HG03565 (cell line): ENCODE measurements around the gene TM4SF1.
"Not testable (repeated sequence)": the region's sequence is repeated elsewhere in the genome, so short reads cannot be mapped to it uniquely, and the experiment has no call there.

Source experiments
- ATAC-seq: cut with Tn5 transposase; IDR thresholded peaks from one replicate; pipeline ENCODE4 v1.9.1; 2021; ENCODE audit warnings: mild to moderate bottlenecking, moderate library complexity; ENCODE audit not compliant: unreplicated experiment

TM4SF1 gene

GRCh38 chr3:149352556-149352955 lies 24.9 kb downstream of the TM4SF1 start:
- peak; percentile 90 for ATAC-seq

DNA sequence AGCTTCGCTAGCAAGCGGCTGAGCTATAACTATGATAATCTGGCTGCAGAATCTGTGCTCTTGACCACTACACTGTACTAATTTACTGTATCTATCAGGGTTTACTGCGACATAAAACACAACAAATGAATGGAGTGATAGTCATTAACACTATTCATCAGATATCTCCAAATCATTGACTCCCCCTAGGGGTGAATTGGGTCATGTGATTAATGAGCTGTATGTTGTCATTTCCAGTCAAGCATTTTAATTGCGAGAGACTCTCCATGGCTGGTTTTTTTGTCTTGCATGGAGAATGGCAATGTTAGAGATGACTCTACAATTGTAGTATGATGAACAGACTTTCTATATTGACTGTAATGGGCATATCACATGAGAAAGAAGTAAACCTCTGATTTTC lies 33.5 kb downstream of the TM4SF1 start:
- ATAC-seq, result no peak

DNA sequence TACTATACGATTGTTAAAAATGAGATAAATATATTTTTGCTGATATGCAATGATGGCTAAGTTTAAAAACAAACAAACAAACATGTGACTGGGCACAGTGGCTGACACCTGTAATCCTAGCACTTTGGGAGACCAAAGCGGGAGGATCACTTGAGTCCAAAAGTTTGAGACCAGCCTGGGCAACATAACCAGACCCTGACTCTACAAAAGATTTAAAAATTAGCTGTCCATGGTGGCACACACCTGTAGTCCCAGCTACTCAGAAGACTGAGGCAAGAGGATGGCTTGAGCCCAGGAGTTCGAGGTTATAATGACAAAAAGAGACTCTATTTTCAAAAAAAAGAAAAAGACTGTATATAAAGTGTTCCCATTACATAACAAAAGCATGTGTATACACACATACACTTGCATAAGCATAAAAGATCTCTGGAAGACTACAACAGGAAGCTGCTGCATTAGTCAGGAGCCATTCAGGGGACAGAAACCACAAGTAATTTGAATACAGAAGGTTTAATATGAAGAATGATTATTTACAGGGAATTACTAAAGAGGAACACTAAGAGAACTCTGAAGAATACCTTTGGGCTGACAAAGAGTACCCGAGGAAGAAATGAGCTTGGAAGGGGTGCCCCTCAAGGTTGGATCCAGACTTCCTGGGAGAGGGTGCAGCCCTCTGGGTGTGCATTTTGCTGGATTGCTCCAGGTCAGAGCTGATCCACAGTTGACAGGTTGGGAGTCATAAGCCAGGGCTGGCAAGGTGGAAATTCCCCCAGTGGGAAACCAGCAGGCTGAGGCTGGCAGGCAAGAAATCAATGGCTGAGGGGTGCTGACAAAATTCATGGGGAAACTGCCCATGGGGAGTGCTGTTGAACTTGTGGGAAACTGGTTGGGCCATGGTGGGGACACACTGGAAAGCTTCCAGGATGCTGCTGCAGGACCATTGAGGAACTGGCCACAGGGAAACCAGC lies 34.8 kb downstream of the TM4SF1 start:
- ATAC-seq, result no peak

- ATAC-seq, result no peak
These were observed 37.0 kb downstream of the TM4SF1 start for GRCh38 chr3:149340310-149340933.

GRCh38 chr3:149339931-149340309 lies 37.5 kb downstream of the TM4SF1 start:
- no peak for ATAC-seq

DNA sequence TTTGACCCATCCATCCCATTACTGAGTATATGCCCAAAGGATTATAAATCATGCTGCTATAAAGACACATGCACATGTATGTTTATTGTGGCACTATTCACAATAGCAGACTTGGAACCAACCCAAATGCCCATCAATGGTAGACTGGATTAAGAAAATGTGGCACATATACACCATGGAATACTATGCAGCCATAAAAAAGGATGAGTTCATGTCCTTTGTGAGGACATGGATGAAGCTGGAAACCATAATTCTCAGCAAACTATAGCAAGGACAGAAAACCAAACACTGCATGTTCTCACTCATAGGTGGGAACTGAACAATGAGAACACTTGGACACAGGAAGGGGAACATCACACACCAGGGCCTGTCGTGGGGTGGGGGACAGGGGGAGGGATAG lies 40.0 kb downstream of the TM4SF1 start:
- not testable (repeated sequence) for ATAC-seq

DNA sequence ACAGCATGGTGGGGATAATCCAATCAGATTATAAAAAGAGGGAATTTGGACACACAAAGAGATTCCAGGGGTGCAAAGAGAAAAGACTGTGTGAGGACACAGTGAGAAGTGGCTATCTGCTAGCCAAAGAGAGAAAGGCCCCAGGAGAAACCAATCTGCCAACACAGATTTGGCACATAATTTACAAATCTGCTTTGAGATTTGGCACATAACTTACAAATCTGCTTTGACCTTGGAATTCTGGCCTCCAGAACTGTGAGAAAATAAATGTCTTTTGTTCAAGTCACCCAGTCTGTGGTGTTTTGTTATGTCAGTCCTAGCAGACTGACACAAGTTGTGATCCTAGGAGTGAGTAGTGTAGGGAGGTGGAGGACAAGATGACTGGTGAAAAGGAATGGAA lies 40.5 kb downstream of the TM4SF1 start:
- no peak for ATAC-seq

- ATAC-seq, result no peak
These were observed 44.1 kb downstream of the TM4SF1 start, which contains the start of gene TM4SF18 for GRCh38 chr3:149333176-149333859. TSS of gene TM4SF18 (minus strand) at chr3:149333636. CDS start at chr3:149333382, 254 bp downstream.

DNA sequence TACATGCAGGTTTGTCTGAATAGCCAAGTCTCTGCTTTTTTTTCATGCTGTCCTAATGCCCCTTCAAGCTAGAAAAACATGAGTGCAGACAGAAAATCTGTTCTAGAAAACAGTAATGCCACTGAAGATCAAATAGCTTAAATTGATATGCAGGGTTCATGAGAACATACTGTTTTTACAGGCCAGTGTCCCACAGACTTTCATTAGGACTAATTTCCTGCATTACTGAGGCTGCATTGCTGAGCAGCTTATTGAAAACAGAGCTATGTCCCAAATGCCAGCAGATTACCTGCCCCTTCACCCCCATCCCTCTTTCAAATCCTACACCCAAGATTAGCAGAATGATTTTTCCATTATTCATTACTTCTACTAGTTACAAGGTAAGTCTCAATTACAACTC lies 44.7 kb downstream of the TM4SF1 start:
- no peak for ATAC-seq

GRCh38 chr3:149332227-149332765 lies 45.2 kb downstream of the TM4SF1 start:
- no peak for ATAC-seq

- no peak for ATAC-seq
These were observed 46.1 kb downstream of the TM4SF1 start for GRCh38 chr3:149331396-149331795.

DNA sequence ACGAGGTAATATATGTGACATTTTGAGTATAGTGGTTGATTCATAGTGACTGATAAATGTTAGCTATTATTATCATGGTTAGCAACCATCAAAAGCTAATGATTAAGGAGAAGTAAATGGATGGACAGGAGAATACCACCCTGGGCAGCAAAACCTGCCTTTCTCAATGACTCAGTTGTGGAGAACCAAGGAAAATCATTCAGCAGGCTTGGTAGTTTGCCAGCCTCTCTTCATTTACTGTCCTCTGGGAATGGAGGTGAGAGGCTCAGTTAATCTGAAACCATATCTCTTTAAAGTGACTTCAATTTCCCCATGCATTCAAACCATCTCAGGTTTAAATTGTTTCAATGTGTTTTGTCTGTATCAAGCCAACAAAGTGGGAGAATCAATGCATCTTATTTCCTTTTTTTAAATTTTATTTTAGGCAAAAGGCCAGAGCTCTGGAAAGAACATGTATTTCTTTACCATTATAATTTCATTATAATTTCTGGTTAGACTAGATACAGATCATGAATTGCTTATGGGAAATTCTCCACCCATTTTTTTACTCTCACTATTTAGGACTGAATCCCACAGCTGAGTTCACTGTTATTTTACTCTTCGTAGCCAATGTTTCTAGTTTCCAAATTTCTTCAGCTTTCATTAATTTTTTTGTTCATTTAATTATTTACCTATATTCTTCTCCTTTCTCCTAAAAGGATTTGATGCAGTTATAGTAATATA lies 46.7 kb downstream of the TM4SF1 start:
- no peak for ATAC-seq

GRCh38 chr3:149327156-149327555 lies 50.3 kb downstream of the TM4SF1 start:
- ATAC-seq, result no peak

- no peak for ATAC-seq
These were observed 51.9 kb downstream of the TM4SF1 start for GRCh38 chr3:149325581-149325980.

GRCh38 chr3:149324332-149324731 lies 53.1 kb downstream of the TM4SF1 start:
- ATAC-seq, result no peak

- ATAC-seq, result no peak
These were observed 55.8 kb downstream of the TM4SF1 start for GRCh38 chr3:149321640-149322039.

DNA sequence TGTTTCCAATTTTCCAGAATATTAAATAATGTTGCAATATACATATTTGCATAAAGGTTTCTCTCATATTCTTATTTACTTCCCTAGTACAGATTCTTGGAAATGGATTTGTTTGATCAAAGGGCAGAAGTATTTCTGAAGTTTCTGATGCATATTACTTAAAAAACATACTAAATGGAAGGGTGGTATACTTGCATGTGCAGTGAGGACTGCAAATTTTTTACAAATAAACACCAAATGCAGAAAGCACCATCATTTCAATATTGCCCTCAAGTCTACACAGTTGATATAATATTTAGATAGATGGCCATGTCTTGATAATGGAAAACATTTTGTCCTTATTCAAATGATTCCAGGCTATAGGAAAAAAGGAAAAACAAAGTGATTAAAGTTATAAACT lies 56.3 kb downstream of the TM4SF1 start:
- ATAC-seq, result no peak

- no peak for ATAC-seq
These were observed 57.7 kb downstream of the TM4SF1 start for GRCh38 chr3:149319750-149320149.
